HFFc6 (cell line): Measurements from ENCODE around the gene RNF152. TPM values are rescaled to one million over a fixed set of nuclear protein-coding genes. Genes with fewer than 3 reads are reported as not detected.

Experiments
- DNase-seq: peaks from one replicate; pipeline ENCODE4 v3.0.0-alpha.2; 2018
- H3K27ac Mint-ChIP-seq: 2 replicates; pipeline ENCODE4 v1.8.0; 2020; ENCODE audit warnings: mild to moderate bottlenecking, mixed read lengths
- H3K27me3 Mint-ChIP-seq: 2 replicates; pipeline ENCODE4 v1.8.0; 2021; ENCODE audit warnings: mild to moderate bottlenecking, moderate library complexity, mixed read lengths; ENCODE audit not compliant: insufficient read depth
- H3K36me3 Mint-ChIP-seq: 2 replicates; pipeline ENCODE4 v1.8.0; 2021; ENCODE audit warnings: low read depth, mixed read lengths
- H3K4me1 Mint-ChIP-seq: 2 replicates; pipeline ENCODE4 v1.8.0; 2020; ENCODE audit warnings: low read depth, mixed read lengths
- H3K4me3 Mint-ChIP-seq: 2 replicates; pipeline ENCODE4 v1.8.0; 2020; ENCODE audit warnings: mild to moderate bottlenecking, moderate library complexity, mixed read lengths
- H3K9me3 Mint-ChIP-seq: 2 replicates; pipeline ENCODE4 v1.8.0; 2020; ENCODE audit warnings: mild to moderate bottlenecking, mixed read lengths
- total RNA-seq, 6 experiments: library from RNA; stranded (reverse); fragmentation: NEBNext Ultra II Directional; extraction: Animal tissue kit (Norgen Biotek cat#: 25700); gene quantifications; 2 replicates in 1 of 6; 3 replicates in 5 of 6; pipeline ENCODE4 v1.2.3, GENCODE V29; 2021
- TF ChIP-seq, protein P1 (sequence below): fragments of 200-600 bp; sonication (generic); IDR thresholded peaks from 2 replicates; pipeline ENCODE4 v1.5.0; 2021; ENCODE audit warnings: antibody characterized with exemption, mild to moderate bottlenecking

The RNF152 gene
- total RNA-seq, 6 experiments from 2014 or later: 44.3 to 68.4 (median 50.2) TPM

GRCh38 chr18:61840324-61840723, 52.5 kb downstream of the RNF152 start:
- no peaks in the 10 kb centered on the region; the same call in 1 of the 2 replicates for H3K27me3 Mint-ChIP-seq
- TF ChIP-seq, protein P1, sequence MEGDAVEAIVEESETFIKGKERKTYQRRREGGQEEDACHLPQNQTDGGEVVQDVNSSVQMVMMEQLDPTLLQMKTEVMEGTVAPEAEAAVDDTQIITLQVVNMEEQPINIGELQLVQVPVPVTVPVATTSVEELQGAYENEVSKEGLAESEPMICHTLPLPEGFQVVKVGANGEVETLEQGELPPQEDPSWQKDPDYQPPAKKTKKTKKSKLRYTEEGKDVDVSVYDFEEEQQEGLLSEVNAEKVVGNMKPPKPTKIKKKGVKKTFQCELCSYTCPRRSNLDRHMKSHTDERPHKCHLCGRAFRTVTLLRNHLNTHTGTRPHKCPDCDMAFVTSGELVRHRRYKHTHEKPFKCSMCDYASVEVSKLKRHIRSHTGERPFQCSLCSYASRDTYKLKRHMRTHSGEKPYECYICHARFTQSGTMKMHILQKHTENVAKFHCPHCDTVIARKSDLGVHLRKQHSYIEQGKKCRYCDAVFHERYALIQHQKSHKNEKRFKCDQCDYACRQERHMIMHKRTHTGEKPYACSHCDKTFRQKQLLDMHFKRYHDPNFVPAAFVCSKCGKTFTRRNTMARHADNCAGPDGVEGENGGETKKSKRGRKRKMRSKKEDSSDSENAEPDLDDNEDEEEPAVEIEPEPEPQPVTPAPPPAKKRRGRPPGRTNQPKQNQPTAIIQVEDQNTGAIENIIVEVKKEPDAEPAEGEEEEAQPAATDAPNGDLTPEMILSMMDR: no peak
- peaks cover 52% of the 10 kb centered on the region for H3K4me1 Mint-ChIP-seq
- no peaks in the 10 kb centered on the region for H3K9me3 Mint-ChIP-seq
- peaks cover 56% of the 10 kb centered on the region for H3K36me3 Mint-ChIP-seq
- H3K4me3 Mint-ChIP-seq: no peak overlapping the region
- peak overlapping the region; percentile 10; the same call in 1 of the 2 replicates for H3K27ac Mint-ChIP-seq
- DNase-seq: no peak

DNA sequence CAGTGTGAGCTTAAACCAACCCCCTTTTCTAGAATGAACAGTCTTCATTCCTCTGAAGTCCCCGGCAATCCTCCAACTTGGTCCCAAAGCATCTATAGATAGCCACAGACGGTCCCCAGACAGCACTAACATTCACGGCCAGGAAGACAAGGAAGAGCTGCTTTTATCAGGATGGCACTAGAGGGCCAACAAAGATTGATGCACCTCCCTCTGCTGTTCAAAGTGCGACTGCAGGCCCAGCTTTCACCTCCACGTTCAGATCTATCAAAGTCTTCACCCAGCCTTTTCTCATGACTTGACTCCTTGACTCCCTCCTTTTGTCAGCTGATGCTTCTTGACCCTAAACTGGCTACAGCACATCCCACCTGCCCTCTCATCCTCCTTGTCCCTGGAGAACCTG, 54.3 kb downstream of the RNF152 start:
- Mint-ChIP-seq H3K9me3 (no peaks in the 10 kb centered on the region), H3K27ac (0 out of 2 replicates have a peak overlapping the region, but pooled peaks have one; percentile 17), H3K4me1 (peaks cover 60% of the 10 kb centered on the region), H3K36me3 (peaks cover 50% of the 10 kb centered on the region), H3K27me3 (no peaks in the 10 kb centered on the region; the same call in 1 of the 2 replicates), H3K4me3 (no peak overlapping the region)
- TF ChIP-seq, protein P1: no peak
- DNase-seq: no peak

- DNase-seq: peak; percentile 73
- peaks cover 83% of the 10 kb centered on the region for H3K4me1 Mint-ChIP-seq
- H3K27me3 Mint-ChIP-seq: peaks cover 2% of the 10 kb centered on the region; the same call in 1 of the 2 replicates
- H3K9me3 Mint-ChIP-seq: no peaks in the 10 kb centered on the region
- H3K27ac Mint-ChIP-seq: peak overlapping the region; percentile 70
- TF ChIP-seq, protein P1: no peak
- peaks cover 42% of the 10 kb centered on the region for H3K36me3 Mint-ChIP-seq
- H3K4me3 Mint-ChIP-seq: peak overlapping the region; percentile 53
Observed at GRCh38 chr18:61833978-61834377, 58.8 kb downstream of the RNF152 start.

GRCh38 chr18:61833387-61833786, 59.4 kb downstream of the RNF152 start:
- Mint-ChIP-seq H3K4me1 (peaks cover 83% of the 10 kb centered on the region), H3K27me3 (peaks cover 2% of the 10 kb centered on the region; the same call in 1 of the 2 replicates), H3K36me3 (peaks cover 40% of the 10 kb centered on the region), H3K4me3 (peak overlapping the region; percentile 53), H3K9me3 (no peaks in the 10 kb centered on the region), H3K27ac (peak overlapping the region; percentile 70)
- DNase-seq: peak; percentile 69
- TF ChIP-seq, protein P1: no peak

- peaks cover 83% of the 10 kb centered on the region for H3K4me1 Mint-ChIP-seq
- no peak for DNase-seq
- H3K27ac Mint-ChIP-seq: peak overlapping the region; percentile 70; the same call in 1 of the 2 replicates
Observed at GRCh38 chr18:61832858-61833257, 59.9 kb downstream of the RNF152 start.

More at GRCh38 chr18:61832858-61833257, 59.9 kb downstream of the RNF152 start:
- Mint-ChIP-seq H3K4me3 (peak overlapping the region; percentile 53; the same call in 1 of the 2 replicates), H3K9me3 (no peaks in the 10 kb centered on the region), H3K27me3 (peaks cover 2% of the 10 kb centered on the region; the same call in 1 of the 2 replicates), H3K36me3 (peaks cover 40% of the 10 kb centered on the region)
- TF ChIP-seq, protein P1: no peak
